ENCODE data around the gene AIFM1. TPM values are rescaled to one million over a fixed set of nuclear protein-coding genes. Genes with fewer than 3 reads are reported as not detected.

Gene AIFM1
- total and polyA plus RNA-seq, 4 donors, result 14.4 to 35.8 (median 31.2) TPM

- Histone ChIP-seq H3K27ac (ENCODE audit: low read depth in 1 of 2, low read length in 1 of 2) (peak overlapping the region in 1 of 2 donors; percentile 71), H3K4me1 (ENCODE audit: control insufficient read depth in 5 of 5, insufficient read depth in 5 of 5, low read length in 5 of 5) (peaks cover 0 to 22% (median 0%) of the 10 kb centered on the region in 5 donors), H3K9ac (ENCODE audit: insufficient read depth in 1 of 2, low read length in 2 of 2) (no peak overlapping the region), H3K4me3 (no peak overlapping the region), H3K27me3 (ENCODE audit: control insufficient read depth in 3 of 3, insufficient read depth in 3 of 3, low read length in 2 of 3) (peaks cover 0 to 5% (median 0%) of the 10 kb centered on the region in 3 donors), H3K36me3 (ENCODE audit: control insufficient read depth in 4 of 4, insufficient read depth in 4 of 4, low read length in 4 of 4) (no peaks in the 10 kb centered on the region), H3K9me3 (ENCODE audit: control insufficient read depth in 4 of 4, insufficient read depth in 3 of 4, low read length in 3 of 4) (no peaks in the 10 kb centered on the region)
- WGBS, 2 donors, result 28 to 62% methylated on average over 13 of the region's 13 CpGs
- DNase-seq (no peak), ATAC-seq (ENCODE audit: insufficient read depth, low FRiP score) (no peak)
- no peak for TF ChIP-seq CTCF (IDR thresholded peaks at IDR 0.05; ENCODE audit: control extremely low read depth, extremely low read depth)
These were observed 79.0 kb downstream of the AIFM1 start for GRCh38 chrX:130086447-130087206.

- Histone ChIP-seq H3K9ac (ENCODE audit: insufficient read depth in 1 of 2, low read length in 2 of 2) (no peak overlapping the region), H3K27me3 (ENCODE audit: control insufficient read depth in 3 of 3, insufficient read depth in 3 of 3, low read length in 2 of 3) (peaks cover 0 to 5% (median 0%) of the 10 kb centered on the region in 3 donors), H3K4me1 (ENCODE audit: control insufficient read depth in 5 of 5, insufficient read depth in 5 of 5, low read length in 5 of 5) (peaks cover 0 to 22% (median 0%) of the 10 kb centered on the region in 5 donors), H3K27ac (ENCODE audit: low read depth in 1 of 2, low read length in 1 of 2) (peak overlapping the region in 1 of 2 donors; percentile 71), H3K4me3 (no peak overlapping the region), H3K36me3 (ENCODE audit: control insufficient read depth in 4 of 4, insufficient read depth in 4 of 4, low read length in 4 of 4) (no peaks in the 10 kb centered on the region), H3K9me3 (ENCODE audit: control insufficient read depth in 4 of 4, insufficient read depth in 3 of 4, low read length in 3 of 4) (peaks cover 0 to 2% (median 0%) of the 10 kb centered on the region in 4 donors)
- TF ChIP-seq CTCF (IDR thresholded peaks at IDR 0.05; ENCODE audit: control extremely low read depth, extremely low read depth), result no peak
- DNase-seq (peak in 2 of 3 donors; percentile 21 to 31), ATAC-seq (ENCODE audit: insufficient read depth, low FRiP score) (no peak)
- WGBS, 2 donors, result 25 to 62% methylated on average over 11 of the region's 11 CpGs
These were observed 79.8 kb downstream of the AIFM1 start for GRCh38 chrX:130085551-130086446.

- Histone ChIP-seq H3K27me3 (ENCODE audit: control insufficient read depth in 3 of 3, insufficient read depth in 3 of 3, low read length in 2 of 3) (peaks cover 0 to 5% (median 4%) of the 10 kb centered on the region in 3 donors), H3K9ac (ENCODE audit: insufficient read depth in 1 of 2, low read length in 2 of 2) (no peak overlapping the region), H3K36me3 (ENCODE audit: control insufficient read depth in 4 of 4, insufficient read depth in 4 of 4, low read length in 4 of 4) (no peaks in the 10 kb centered on the region), H3K4me1 (ENCODE audit: control insufficient read depth in 5 of 5, insufficient read depth in 5 of 5, low read length in 5 of 5) (peaks cover 0 to 22% (median 0%) of the 10 kb centered on the region in 5 donors), H3K9me3 (ENCODE audit: control insufficient read depth in 4 of 4, insufficient read depth in 3 of 4, low read length in 3 of 4) (peaks cover 0 to 2% (median 0%) of the 10 kb centered on the region in 4 donors), H3K27ac (ENCODE audit: low read depth in 1 of 2, low read length in 1 of 2) (peak overlapping the region in 1 of 2 donors; percentile 71), H3K4me3 (no peak overlapping the region)
- DNase-seq (no peak), ATAC-seq (ENCODE audit: insufficient read depth, low FRiP score) (no peak)
- TF ChIP-seq CTCF (IDR thresholded peaks at IDR 0.05; ENCODE audit: control extremely low read depth, extremely low read depth), result no peak
- WGBS, 2 donors, result 36 to 54% methylated on average over 8 to 9 of the region's 9 CpGs
These were observed 80.9 kb downstream of the AIFM1 start for GRCh38 chrX:130084631-130085237.

Measured in lung (tissue), 12 donors.